K562 (cell line): ENCODE measurements around the gene GNRHR. TPM values are rescaled to one million over a fixed set of nuclear protein-coding genes. Genes with fewer than 3 reads are reported as not detected.

Experiments used
- HDAC3 ChIP-seq: fragments of 450-650 bp; IDR thresholded peaks from 2 replicates; pipeline ENCODE4 v1.6.1; 2018; ENCODE audit warnings: borderline replicate concordance, mild to moderate bottlenecking, moderate library complexity; ENCODE audit not compliant: partially characterized antibody
- ID3 ChIP-seq, 2 experiments: fragments of 250-450 bp in 1 of 2; fragments of 450-650 bp in 1 of 2; sonication (Bioruptor Pico) in 1 of 2; IDR thresholded peaks; 2 replicates each; pipeline versions ENCODE4 v1.6.1 to v1.8.0; 2016 to 2021; ENCODE audit warnings: mild to moderate bottlenecking in 2 of 2, moderate library complexity in 2 of 2, missing compliant biosample characterization in 1 of 2, missing genetic modification characterization in 1 of 2
- NEUROD1 ChIP-seq: fragments of 150-350 bp; IDR thresholded peaks from 2 replicates; pipeline ENCODE4 v1.6.1; 2014; ENCODE audit warnings: borderline replicate concordance, low read length, low read depth; ENCODE audit not compliant: partially characterized antibody
- NONO ChIP-seq, 2 experiments: fragments of 200-400 bp in 1 of 2; fragments of 450-650 bp in 1 of 2; formaldehyde crosslinking in 1 of 2; IDR thresholded peaks; 2 replicates each; pipeline ENCODE4 v1.6.1; 2017; ENCODE audit warnings: low read depth in 2 of 2, mild to moderate bottlenecking in 2 of 2, moderate library complexity in 2 of 2, low read length in 1 of 2
- OTX1 ChIP-seq: fragments of 450-650 bp; formaldehyde crosslinking; IDR thresholded peaks from 2 replicates; pipeline ENCODE4 v1.4.0; 2022; ENCODE audit warnings: mild to moderate bottlenecking
- POLR2H ChIP-seq: IDR thresholded peaks from 2 replicates; pipeline ENCODE4 v1.6.1; 2016; ENCODE audit warnings: missing genetic modification characterization, low read depth, mild to moderate bottlenecking, control low read depth, missing compliant biosample characterization, moderate library complexity
- RCOR1 ChIP-seq, 2 experiments: IDR thresholded peaks; 2 replicates each; pipeline ENCODE4 v1.6.1; 2012; ENCODE audit warnings: low read depth in 2 of 2, low read length in 2 of 2, borderline replicate concordance in 1 of 2, improper control_type of control experiment in 1 of 2
- SOX6 ChIP-seq: fragments of 450-650 bp; IDR thresholded peaks from 2 replicates; pipeline ENCODE4 v1.6.1; 2014; ENCODE audit warnings: mild to moderate bottlenecking
- TCF7 ChIP-seq: sonication (generic); IDR thresholded peaks from 2 replicates; pipeline ENCODE4 v1.6.1; 2016; ENCODE audit warnings: antibody characterized with exemption, borderline replicate concordance
- VEZF1 ChIP-seq: fragments of 200-800 bp; sonication (Bioruptor generic); IDR thresholded peaks from 2 replicates; pipeline ENCODE4 v1.6.1; 2017; ENCODE audit warnings: missing genetic modification characterization, missing compliant biosample characterization
- ZBTB2 ChIP-seq: fragments of 450-650 bp; IDR thresholded peaks from 2 replicates; pipeline ENCODE4 v1.6.1; 2016; ENCODE audit warnings: antibody characterized with exemption
- ZBTB49 ChIP-seq: sonication (generic); formaldehyde crosslinking; IDR thresholded peaks from 2 replicates; pipeline ENCODE4 v1.8.0; 2022; ENCODE audit warnings: missing genetic modification reagents, mild to moderate bottlenecking, borderline replicate concordance
- ZKSCAN8 ChIP-seq: fragments of 200-800 bp; sonication (Bioruptor generic); IDR thresholded peaks from 2 replicates; pipeline ENCODE4 v1.6.1; 2016; ENCODE audit warnings: missing genetic modification characterization, missing compliant biosample characterization
- polyA plus RNA-seq, 8 experiments: library from polyadenylated mRNA; depleted of rRNA in 4 of 8; stranded (reverse) in 5 of 8; unstranded in 3 of 8; fragments of >200 nt; fragmentation: Nextera tagmentation in 2 of 8; fragmentation: Illumina TruSeq in 1 of 8; extraction: Ambion mirVana in 2 of 8; extraction: Trizol in 1 of 8; gene quantifications; 2 replicates each; pipeline versions ENCODE4 v1.2.1 to v1.2.3, GENCODE V29; 2011 to 2014; ENCODE audit warnings: inconsistent platforms in 1 of 8, missing spikeins in 1 of 8
- total RNA-seq, 7 experiments: library from RNA; depleted of rRNA in 6 of 7; stranded (reverse); fragments of >200 nt in 6 of 7; fragmentation: Illumina TruSeq in 2 of 7; extraction: Trizol in 2 of 7; gene quantifications; 2 replicates each; pipeline versions ENCODE4 v1.2.1 to v1.2.3, GENCODE V29; 2011 to 2021; ENCODE audit warnings: low replicate concordance in 1 of 7
- TF ChIP-seq, protein P1 (sequence below): fragments of 450-650 bp; formaldehyde crosslinking; IDR thresholded peaks from 2 replicates; pipeline ENCODE4 v1.4.0; 2020; ENCODE audit warnings: mild to moderate bottlenecking, moderate library complexity
- TF ChIP-seq, protein P2 (sequence below): fragments of 450-650 bp; conservative IDR thresholded peaks from 2 replicates; pipeline ENCODE4 v1.6.1; 2016; ENCODE audit warnings: missing genetic modification characterization, low read depth, mild to moderate bottlenecking, control low read depth, missing compliant biosample characterization

GNRHR gene
- total and polyA plus RNA-seq, 9 of the 15 experiments (the other 6 are each of a cell fraction or from before 2014, with no cell fraction given): 0.06 to 0.13 TPM; not detected in 7

DNA sequence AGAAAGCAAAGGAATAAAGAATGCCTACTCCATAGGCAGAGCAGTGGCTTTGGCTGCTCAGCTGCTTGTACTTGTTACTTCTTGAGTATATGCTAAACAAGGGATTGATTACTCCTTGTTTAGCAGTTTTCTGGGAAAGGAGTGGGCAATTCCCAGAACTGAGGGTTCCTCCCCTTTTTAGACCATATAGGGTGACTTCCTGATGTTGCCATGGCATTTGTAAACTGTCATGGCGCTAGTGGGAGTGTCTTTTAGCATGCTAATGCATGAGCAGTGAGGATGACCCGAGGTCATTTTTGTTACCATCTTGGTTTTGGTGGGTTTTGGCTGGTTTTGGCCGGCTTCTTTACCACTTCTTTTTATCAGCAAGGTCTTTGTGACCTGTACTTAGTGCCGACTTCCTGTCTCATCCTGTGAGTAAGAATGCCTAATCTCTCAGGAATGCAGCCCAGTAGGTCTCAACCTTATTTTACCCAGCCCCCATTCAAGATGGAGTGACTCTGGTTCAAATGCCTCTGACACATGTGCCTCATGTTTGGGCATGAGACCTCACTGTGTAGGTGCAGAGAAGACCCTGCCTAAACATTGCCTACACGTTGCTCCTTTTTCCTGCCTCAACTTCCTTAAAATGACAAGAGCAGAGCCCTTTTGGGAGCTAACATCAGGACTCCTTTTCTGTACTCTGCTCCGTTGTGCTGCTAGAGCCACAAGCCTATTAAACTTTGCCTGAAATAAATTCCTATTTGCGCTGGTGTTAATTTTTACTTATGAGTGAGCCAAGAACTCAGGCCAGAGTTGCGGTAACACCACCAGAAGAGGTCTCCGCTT is 32.2 kb downstream of the GNRHR start (continued):
- peak; percentile 78 for TF ChIP-seq HDAC3
- TF ChIP-seq ID3 (CRISPR knock-in tag; IDR thresholded peaks at IDR 0.05): peak; percentile 100
- TF ChIP-seq ID3 (tag; IDR thresholded peaks at IDR 0.05): peak; percentile 100
- TF ChIP-seq OTX1 (CRISPR knock-in tag): peak; percentile 100
- TF ChIP-seq POLR2H (tag): peak; percentile 96
- peak in 1 of 2 experiments; percentile 61; a peak in 1 of 4 replicates for TF ChIP-seq RCOR1 (IDR thresholded peaks at IDR 0.05; ENCODE audit: borderline replicate concordance in 1 of 2, low read depth in 2 of 2, low read length in 2 of 2)
- TF ChIP-seq ZBTB2: peak; percentile 96
- TF ChIP-seq NONO (IDR thresholded peaks at IDR 0.05; ENCODE audit: low read depth in 2 of 2, low read length in 1 of 2): peak in 1 of 2 experiments; percentile 55; a peak in 2 of 4 replicates
- peak; percentile 100 for TF ChIP-seq ZKSCAN8 (CRISPR knock-in tag)
- TF ChIP-seq, protein P1, sequence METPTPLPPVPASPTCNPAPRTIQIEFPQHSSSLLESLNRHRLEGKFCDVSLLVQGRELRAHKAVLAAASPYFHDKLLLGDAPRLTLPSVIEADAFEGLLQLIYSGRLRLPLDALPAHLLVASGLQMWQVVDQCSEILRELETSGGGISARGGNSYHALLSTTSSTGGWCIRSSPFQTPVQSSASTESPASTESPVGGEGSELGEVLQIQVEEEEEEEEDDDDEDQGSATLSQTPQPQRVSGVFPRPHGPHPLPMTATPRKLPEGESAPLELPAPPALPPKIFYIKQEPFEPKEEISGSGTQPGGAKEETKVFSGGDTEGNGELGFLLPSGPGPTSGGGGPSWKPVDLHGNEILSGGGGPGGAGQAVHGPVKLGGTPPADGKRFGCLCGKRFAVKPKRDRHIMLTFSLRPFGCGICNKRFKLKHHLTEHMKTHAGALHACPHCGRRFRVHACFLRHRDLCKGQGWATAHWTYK: peak; percentile 100
- 0 out of 2 replicates have a peak, but pooled peaks have one; percentile 45 for TF ChIP-seq SOX6
- TF ChIP-seq, protein P2, sequence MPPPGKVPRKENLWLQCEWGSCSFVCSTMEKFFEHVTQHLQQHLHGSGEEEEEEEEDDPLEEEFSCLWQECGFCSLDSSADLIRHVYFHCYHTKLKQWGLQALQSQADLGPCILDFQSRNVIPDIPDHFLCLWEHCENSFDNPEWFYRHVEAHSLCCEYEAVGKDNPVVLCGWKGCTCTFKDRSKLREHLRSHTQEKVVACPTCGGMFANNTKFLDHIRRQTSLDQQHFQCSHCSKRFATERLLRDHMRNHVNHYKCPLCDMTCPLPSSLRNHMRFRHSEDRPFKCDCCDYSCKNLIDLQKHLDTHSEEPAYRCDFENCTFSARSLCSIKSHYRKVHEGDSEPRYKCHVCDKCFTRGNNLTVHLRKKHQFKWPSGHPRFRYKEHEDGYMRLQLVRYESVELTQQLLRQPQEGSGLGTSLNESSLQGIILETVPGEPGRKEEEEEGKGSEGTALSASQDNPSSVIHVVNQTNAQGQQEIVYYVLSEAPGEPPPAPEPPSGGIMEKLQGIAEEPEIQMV (tag): peak; percentile 98
- peak; percentile 78; the same call in 1 of the 2 replicates for TF ChIP-seq TCF7
- TF ChIP-seq ZBTB49 (CRISPR knock-in tag): no peak
- TF ChIP-seq NEUROD1: peak; percentile 73
- peak; percentile 96 for TF ChIP-seq VEZF1 (CRISPR knock-in tag)
